H9 (cell line): ENCODE results near the gene LDLRAD4. TPM values are rescaled to one million over a fixed set of nuclear protein-coding genes. Genes with fewer than 3 reads are reported as not detected.

Experiments
- DNase-seq: peaks from one replicate; pipeline ENCODE4 v3.0.0-alpha.2; 2017
- H2AFZ ChIP-seq: one replicate; pipeline ENCODE4 v1.6.1; 2013; ENCODE audit warnings: mild to moderate bottlenecking, low read length, control low read depth, moderate library complexity
- H2AK5ac ChIP-seq: 2 replicates; pipeline ENCODE4 v1.6.1; 2013; ENCODE audit warnings: low read length, control low read depth, mixed read lengths; ENCODE audit not compliant: insufficient read length
- H2BK120ac ChIP-seq: one replicate; pipeline ENCODE4 v1.6.1; 2013; ENCODE audit warnings: low read depth, mild to moderate bottlenecking, low read length, control low read depth, inconsistent platforms; ENCODE audit not compliant: poor library complexity, severe bottlenecking
- H2BK12ac ChIP-seq: 2 replicates; pipeline ENCODE4 v1.6.1; 2013; ENCODE audit warnings: low read length, control low read depth, mixed read lengths, low read depth; ENCODE audit not compliant: insufficient read length
- H2BK15ac ChIP-seq: 2 replicates; pipeline ENCODE4 v1.6.1; 2013; ENCODE audit warnings: low read depth, low read length, control low read depth
- H2BK20ac ChIP-seq: one replicate; pipeline ENCODE4 v1.6.1; 2013; ENCODE audit warnings: low read depth, mild to moderate bottlenecking, low read length, control low read depth, inconsistent platforms; ENCODE audit not compliant: poor library complexity, severe bottlenecking
- H2BK5ac ChIP-seq: 2 replicates; pipeline ENCODE4 v1.6.1; 2013; ENCODE audit warnings: low read length, control low read depth, mixed read lengths; ENCODE audit not compliant: insufficient read length
- H3K14ac ChIP-seq: 2 replicates; pipeline ENCODE4 v1.6.1; 2013; ENCODE audit warnings: low read length, control low read depth; ENCODE audit not compliant: insufficient read depth
- H3K18ac ChIP-seq: 2 replicates; pipeline ENCODE4 v1.6.1; 2013; ENCODE audit warnings: low read depth, mild to moderate bottlenecking, mixed read lengths, low read length, control low read depth; ENCODE audit not compliant: insufficient read length
- H3K23ac ChIP-seq: 2 replicates; pipeline ENCODE4 v1.6.1; 2013; ENCODE audit warnings: low read length, control low read depth, mixed read lengths, low read depth; ENCODE audit not compliant: insufficient read length
- H3K23me2 ChIP-seq: 2 replicates; pipeline ENCODE4 v1.6.1; 2013; ENCODE audit warnings: low read depth, mild to moderate bottlenecking, mixed read lengths, low read length, control low read depth; ENCODE audit not compliant: insufficient read length, poor library complexity, severe bottlenecking
- H3K27ac ChIP-seq: 2 replicates; pipeline ENCODE4 v1.5.1; 2013; ENCODE audit warnings: low read length, control low read depth, mixed read lengths, low read depth; ENCODE audit not compliant: insufficient read length
- H3K27me3 ChIP-seq: 2 replicates; pipeline ENCODE4 v1.6.1; 2013; ENCODE audit warnings: low read length, control low read depth, inconsistent platforms; ENCODE audit not compliant: insufficient read depth
- H3K4ac ChIP-seq: 2 replicates; pipeline ENCODE4 v1.6.1; 2013; ENCODE audit warnings: low read depth, mild to moderate bottlenecking, control low read depth, inconsistent platforms, low read length, moderate library complexity
- H3K4me1 ChIP-seq: 2 replicates; pipeline ENCODE4 v1.6.1; 2013; ENCODE audit warnings: low read length, control low read depth, inconsistent platforms; ENCODE audit not compliant: insufficient read depth
- H3K4me2 ChIP-seq: 2 replicates; pipeline ENCODE4 v1.6.1; 2013; ENCODE audit warnings: low read length, control low read depth, mixed read lengths; ENCODE audit not compliant: insufficient read length, insufficient read depth
- H3K56ac ChIP-seq: 2 replicates; pipeline ENCODE4 v1.6.1; 2013; ENCODE audit warnings: low read depth, mild to moderate bottlenecking, mixed read lengths, low read length, control low read depth; ENCODE audit not compliant: insufficient read length
- H3K79me1 ChIP-seq: 2 replicates; pipeline ENCODE4 v1.6.1; 2013; ENCODE audit warnings: low read depth, mild to moderate bottlenecking, moderate library complexity, low read length, control low read depth, inconsistent platforms; ENCODE audit not compliant: insufficient read depth, poor library complexity, severe bottlenecking
- H3K79me2 ChIP-seq: 2 replicates; pipeline ENCODE4 v1.6.1; 2013; ENCODE audit warnings: low read length, control low read depth, inconsistent platforms; ENCODE audit not compliant: insufficient read depth
- H3K9ac ChIP-seq: 2 replicates; pipeline ENCODE4 v1.6.1; 2013; ENCODE audit warnings: low read length, control low read depth, mixed read lengths; ENCODE audit not compliant: insufficient read length; ENCODE audit errors: extremely low read depth
- H3K9me3 ChIP-seq: one replicate; pipeline ENCODE4 v1.6.1; 2013; ENCODE audit warnings: low read depth, low read length, inconsistent platforms; ENCODE audit not compliant: control insufficient read depth
- H3T11ph ChIP-seq: one replicate; pipeline ENCODE4 v1.6.1; 2013; ENCODE audit warnings: mild to moderate bottlenecking, low read length, control low read depth, inconsistent platforms
- H4K20me1 ChIP-seq: one replicate; pipeline ENCODE4 v1.6.1; 2013; ENCODE audit not compliant: control insufficient read depth, insufficient read length, insufficient read depth
- H4K5ac ChIP-seq: 2 replicates; pipeline ENCODE4 v1.6.1; 2013; ENCODE audit warnings: low read depth, mild to moderate bottlenecking, mixed read lengths, low read length, control low read depth; ENCODE audit not compliant: insufficient read length
- H4K8ac ChIP-seq: replicated peaks from 2 replicates; pipeline ENCODE4 v1.6.1; 2013; ENCODE audit warnings: low read length, control low read depth, mixed read lengths, low read depth; ENCODE audit not compliant: insufficient read length
- H4K91ac ChIP-seq: 2 replicates; pipeline ENCODE4 v1.6.1; 2013; ENCODE audit warnings: low read depth, mild to moderate bottlenecking, moderate library complexity, mixed read lengths, low read length, control low read depth; ENCODE audit not compliant: insufficient read length
- H3K27ac Mint-ChIP-seq, 3 experiments: 2 replicates in 2 of 3; 3 replicates in 1 of 3; pipeline ENCODE4 v1.8.0; 2020 to 2021; ENCODE audit warnings: mixed read lengths in 3 of 3, mild to moderate bottlenecking in 1 of 3, moderate library complexity in 1 of 3
- H3K27me3 Mint-ChIP-seq: 2 replicates; pipeline ENCODE4 v1.8.0; 2021; ENCODE audit warnings: low read depth, mild to moderate bottlenecking, moderate library complexity, mixed read lengths
- H3K36me3 Mint-ChIP-seq, 3 experiments: 2 replicates in 2 of 3; 3 replicates in 1 of 3; pipeline ENCODE4 v1.8.0; 2020 to 2021; ENCODE audit warnings: low read depth in 3 of 3, mixed read lengths in 3 of 3; ENCODE audit not compliant: insufficient read depth in 1 of 3
- H3K4me1 Mint-ChIP-seq, 2 experiments: 2 replicates each; pipeline ENCODE4 v1.8.0; 2020; ENCODE audit warnings: mixed read lengths in 2 of 2
- H3K4me3 Mint-ChIP-seq, 2 experiments: 2 replicates in 1 of 2; 3 replicates in 1 of 2; pipeline ENCODE4 v1.8.0; 2020 to 2021; ENCODE audit warnings: mild to moderate bottlenecking in 2 of 2, mixed read lengths in 2 of 2, moderate library complexity in 1 of 2
- H3K9me3 Mint-ChIP-seq, 2 experiments: 2 replicates in 1 of 2; 3 replicates in 1 of 2; pipeline ENCODE4 v1.8.0; 2020; ENCODE audit warnings: mild to moderate bottlenecking in 2 of 2, mixed read lengths in 2 of 2, moderate library complexity in 1 of 2
- CTCF ChIP-seq: fragments of 200-600 bp; sonication (generic); conservative IDR thresholded peaks from 3 replicates; pipeline ENCODE4 v1.8.0; 2021; ENCODE audit warnings: antibody characterized with exemption, mild to moderate bottlenecking
- WGBS: extraction: QIAGEN DNeasy Blood & Tissue Kit; methylation state at CpG from one replicate; pipeline ENCODE4 v1.1.7; 2013; ENCODE audit warnings: missing lambda C conversion rate, low lambda C conversion rate, mixed read lengths; ENCODE audit not compliant: insufficient read length; ENCODE audit errors: extremely low coverage; 5-methylcytosine and 5-hydroxymethylcytosine counted together
- total RNA-seq: library from RNA; stranded (reverse); gene quantifications from 2 replicates; pipeline ENCODE4 v1.2.1, GENCODE V29; 2021

LDLRAD4 gene
- total RNA-seq, 1 experiment from 2014 or later, result 3.9 TPM

- Histone ChIP-seq H3T11ph (no peak overlapping the region), H3K23ac (no peak overlapping the region), H4K8ac (no peak overlapping the region), H3K4me1 (peaks cover 7% of the 10 kb centered on the region; the same call in 1 of the 2 replicates), H3K79me2 (no peaks in the 10 kb centered on the region), H3K9ac (no peak overlapping the region), H3K14ac (no peak overlapping the region), H3K18ac (no peak overlapping the region), H3K9me3 (peaks cover 7% of the 10 kb centered on the region), H3K27ac (no peak overlapping the region), H3K4me2 (no peak overlapping the region), H2BK20ac (no peak overlapping the region), H2BK12ac (no peak overlapping the region), H2BK5ac (no peak overlapping the region), H2BK120ac (no peak overlapping the region), H4K20me1 (no peaks in the 10 kb centered on the region), H2AFZ (no peak overlapping the region), H3K23me2 (no peaks in the 10 kb centered on the region), H3K4ac (no peak overlapping the region), H4K91ac (no peak overlapping the region), H4K5ac (no peak overlapping the region), H3K79me1 (no peaks in the 10 kb centered on the region), H2BK15ac (no peak overlapping the region), H2AK5ac (no peak overlapping the region), H3K56ac (no peak overlapping the region), H3K27me3 (no peaks in the 10 kb centered on the region)
- peaks cover 16 to 20% (median 20%) of the 10 kb centered on the region in 3 experiments for H3K36me3 Mint-ChIP-seq
- H3K9me3 Mint-ChIP-seq, result peaks cover 19 to 20% of the 10 kb centered on the region in 2 experiments
- no peak for TF ChIP-seq CTCF
- H3K27me3 Mint-ChIP-seq, result peaks cover 43% of the 10 kb centered on the region
- no peak for DNase-seq
- peaks cover 33 to 39% of the 10 kb centered on the region in 2 experiments for H3K4me1 Mint-ChIP-seq
- no CpG with 5 or more reads among the region's 8 CpGs for WGBS
- no peak overlapping the region for H3K27ac Mint-ChIP-seq
- H3K4me3 Mint-ChIP-seq, result no peak overlapping the region
These were observed 283.3 kb downstream of the LDLRAD4 start for GRCh38 chr18:13501891-13502290.
